Left colon (tissue), 2 donors: ENCODE data around the gene SLPI. TPM values are rescaled to one million over a fixed set of nuclear protein-coding genes. Genes with fewer than 3 reads are reported as not detected.

ENCODE experiments used
- ATAC-seq: fragments of 200-7000 bp; cut with Tn5 transposase; one replicate; pipeline ENCODE4 v1.9.1; 2020; ENCODE audit warnings: mild to moderate bottlenecking, moderate library complexity
- DNase-seq, 2 donors: peaks; one replicate each; pipeline ENCODE4 v3.0.0-alpha.2; 2020
- intact Hi-C, 2 donors: fragments of 100-400 bp; cut with DNase I in 1 of 2; cut with micrococcal nuclease in 1 of 2; formaldehyde crosslinking; loops; one replicate each; pipeline versions ENCODE4 v1.11.2 to v1.14.0; 2022; cut with DNase I, micrococcal nuclease
- total RNA-seq, 2 donors: library from RNA; stranded (reverse); fragmentation: NEBNext Ultra II Directional; extraction: Animal tissue kit (Norgen Biotek cat#: 25700); gene quantifications; one replicate each; pipeline ENCODE4 v1.2.1, GENCODE V29; 2021
- donor health status: DM: no; HTN: no; CAD: no.
- donor health status: DM: yes; HTN: yes; CAD: no.

Gene SLPI
- total RNA-seq, 2 donors from 2014 or later: 47.4 to 204 TPM

GRCh38 chr20:45283551-45284057 lies 29.2 kb upstream of the SLPI start:
- peak; percentile 45 for ATAC-seq
- intact Hi-C loops: no loop called here
- no peak for DNase-seq

GRCh38 chr20:45282700-45283550 lies 28.6 kb upstream of the SLPI start:
- DNase-seq (no peak), ATAC-seq (no peak)
- intact Hi-C loops: no loop called here

GRCh38 chr20:45279992-45280391 lies 25.6 kb upstream of the SLPI start:
- ATAC-seq (no peak), DNase-seq (no peak)
- intact Hi-C loops: no loop called here

GRCh38 chr20:45275338-45275737 lies 21.0 kb upstream of the SLPI start:
- ATAC-seq: no peak

GRCh38 chr20:45269754-45270270 lies 15.4 kb upstream of the SLPI start:
- DNase-seq (no peak), ATAC-seq (no peak)
- intact Hi-C loops: no loop called here

More at GRCh38 chr20:45275338-45275737, 21.0 kb upstream of the SLPI start:
- DNase-seq: no peak
- intact Hi-C loops: no loop called here

GRCh38 chr20:45269056-45269455 lies 14.7 kb upstream of the SLPI start:
- DNase-seq (no peak), ATAC-seq (no peak)
- intact Hi-C loops: no loop called here

GRCh38 chr20:45268531-45268930 lies 14.2 kb upstream of the SLPI start:
- DNase-seq: no peak
- ATAC-seq: no peak
- intact Hi-C loops: no loop called here

- no peak for ATAC-seq
- intact Hi-C loops: no loop called here
- DNase-seq: no peak
Measured at GRCh38 chr20:45266977-45267376, 12.6 kb upstream of the SLPI start.

- DNase-seq (no peak), ATAC-seq (no peak)
- intact Hi-C loops: no loop called here
Measured at GRCh38 chr20:45263556-45264266, 9.3 kb upstream of the SLPI start.

- no peak for ATAC-seq
- DNase-seq: no peak
- intact Hi-C loops: no loop called here
Measured at GRCh38 chr20:45258664-45259063, 4.3 kb upstream of the SLPI start.

GRCh38 chr20:45258259-45258658 lies 3.9 kb upstream of the SLPI start:
- intact Hi-C loops: no loop called here
- no peak for ATAC-seq

GRCh38 chr20:45257711-45258110 lies 3.3 kb upstream of the SLPI start:
- DNase-seq: no peak
- intact Hi-C loops: no loop called here
- no peak for ATAC-seq

More at GRCh38 chr20:45258259-45258658, 3.9 kb upstream of the SLPI start:
- no peak for DNase-seq

- ATAC-seq: no peak
- intact Hi-C loops: no loop called here
Measured at GRCh38 chr20:45257161-45257560, 2.8 kb upstream of the SLPI start.

GRCh38 chr20:45253261-45253660 lies 1.1 kb downstream of the SLPI start:
- DNase-seq: no peak
- intact Hi-C loops: no loop called here
- no peak for ATAC-seq

More at GRCh38 chr20:45257161-45257560, 2.8 kb upstream of the SLPI start:
- DNase-seq: no peak

GRCh38 chr20:45251884-45252560 lies 2.3 kb downstream of the SLPI start:
- intact Hi-C loops: no loop called here
- ATAC-seq: no peak

GRCh38 chr20:45248609-45249008 lies 5.8 kb downstream of the SLPI start:
- intact Hi-C loops: no loop called here
- DNase-seq: no peak
- ATAC-seq: no peak

More at GRCh38 chr20:45251884-45252560, 2.3 kb downstream of the SLPI start:
- DNase-seq: no peak

GRCh38 chr20:45247865-45248264 lies 6.5 kb downstream of the SLPI start:
- ATAC-seq (no peak), DNase-seq (no peak)
- intact Hi-C loops: no loop called here

- no peak for DNase-seq
- ATAC-seq: no peak
- intact Hi-C loops: no loop called here
Measured at GRCh38 chr20:45246109-45246508, 8.3 kb downstream of the SLPI start.

- no peak for ATAC-seq
- intact Hi-C loops: no loop called here
- DNase-seq: no peak
Measured at GRCh38 chr20:45238139-45238538, 16.2 kb downstream of the SLPI start.
